NCI-H146 (cell line): ENCODE data around the gene LRRC4B.

Source experiments
- DNase-seq: peaks from one replicate; lab custom pipeline; 2025; lab: John Stamatoyannopoulos, UW

The LRRC4B gene

DNA sequence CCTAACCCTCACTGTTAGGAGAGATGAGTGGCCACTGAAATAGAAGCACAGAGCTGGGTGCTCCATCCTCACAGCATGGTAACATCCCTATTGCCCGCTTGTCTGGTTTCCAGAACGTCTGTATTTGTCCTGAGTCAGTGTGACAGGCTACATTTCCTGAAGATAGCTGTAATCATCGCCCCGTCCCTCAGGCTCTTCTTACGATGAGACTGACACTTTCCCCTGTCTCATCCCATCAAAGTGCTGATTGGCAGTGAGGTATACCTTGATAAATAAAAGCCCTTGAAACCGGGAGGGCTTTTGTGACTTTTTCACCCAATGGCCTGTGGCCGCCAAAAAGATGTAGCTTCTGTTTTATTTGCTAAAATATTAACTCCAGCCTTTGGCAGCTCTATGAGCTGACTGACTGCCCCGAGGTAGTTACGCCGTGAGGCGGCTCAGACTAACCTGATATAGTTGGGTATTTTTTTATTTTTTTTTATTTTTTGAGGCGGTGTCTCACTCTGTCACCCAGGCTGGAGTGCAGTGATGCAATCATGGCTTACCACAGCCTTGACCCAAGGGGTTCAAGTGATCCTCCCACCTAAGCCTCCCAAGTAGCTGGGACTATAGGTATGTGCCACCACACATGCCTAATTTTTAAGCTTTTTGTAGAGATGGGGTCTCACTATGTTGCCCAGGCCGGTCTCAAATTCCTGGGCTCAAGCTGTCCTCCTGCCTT lies 5.7 kb upstream of the LRRC4B start:
- DNase-seq: no peak

- no peak for DNase-seq
These were observed 2.8 kb upstream of the LRRC4B start for GRCh38 chr19:50570997-50571396.

DNA sequence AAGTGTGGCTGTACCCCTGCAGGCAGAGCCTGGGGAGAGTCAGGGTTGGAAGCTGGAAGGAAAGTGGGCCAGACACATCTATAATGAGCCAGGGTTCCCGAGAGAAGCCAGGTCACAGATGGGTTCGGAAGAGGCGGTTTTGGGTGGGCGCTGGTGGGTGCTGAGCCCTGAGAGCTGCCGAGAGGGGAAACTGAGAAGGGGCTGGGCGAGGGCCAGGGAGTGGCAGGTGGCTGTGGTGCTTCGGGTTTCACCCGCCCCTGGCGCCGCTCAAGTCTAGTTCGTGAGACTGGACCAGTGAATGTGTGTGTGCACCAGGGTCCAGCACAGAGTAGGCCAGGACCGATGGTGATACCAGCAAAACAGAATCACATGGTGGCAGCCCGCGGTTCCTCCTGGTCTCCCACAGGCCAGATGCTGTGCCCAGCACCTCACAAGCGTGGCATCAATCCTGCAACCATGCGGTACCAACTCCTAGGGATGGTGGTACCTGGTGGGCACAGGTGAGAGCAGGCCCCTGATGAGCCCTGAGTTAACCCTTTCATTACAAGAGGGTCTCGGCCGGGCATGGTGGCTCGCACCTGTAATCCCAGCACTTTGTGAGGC lies 1.8 kb upstream of the LRRC4B start:
- DNase-seq: no peak

GRCh38 chr19:50568728-50569698 lies 778 bp upstream of the LRRC4B start:
- DNase-seq: no peak

DNA sequence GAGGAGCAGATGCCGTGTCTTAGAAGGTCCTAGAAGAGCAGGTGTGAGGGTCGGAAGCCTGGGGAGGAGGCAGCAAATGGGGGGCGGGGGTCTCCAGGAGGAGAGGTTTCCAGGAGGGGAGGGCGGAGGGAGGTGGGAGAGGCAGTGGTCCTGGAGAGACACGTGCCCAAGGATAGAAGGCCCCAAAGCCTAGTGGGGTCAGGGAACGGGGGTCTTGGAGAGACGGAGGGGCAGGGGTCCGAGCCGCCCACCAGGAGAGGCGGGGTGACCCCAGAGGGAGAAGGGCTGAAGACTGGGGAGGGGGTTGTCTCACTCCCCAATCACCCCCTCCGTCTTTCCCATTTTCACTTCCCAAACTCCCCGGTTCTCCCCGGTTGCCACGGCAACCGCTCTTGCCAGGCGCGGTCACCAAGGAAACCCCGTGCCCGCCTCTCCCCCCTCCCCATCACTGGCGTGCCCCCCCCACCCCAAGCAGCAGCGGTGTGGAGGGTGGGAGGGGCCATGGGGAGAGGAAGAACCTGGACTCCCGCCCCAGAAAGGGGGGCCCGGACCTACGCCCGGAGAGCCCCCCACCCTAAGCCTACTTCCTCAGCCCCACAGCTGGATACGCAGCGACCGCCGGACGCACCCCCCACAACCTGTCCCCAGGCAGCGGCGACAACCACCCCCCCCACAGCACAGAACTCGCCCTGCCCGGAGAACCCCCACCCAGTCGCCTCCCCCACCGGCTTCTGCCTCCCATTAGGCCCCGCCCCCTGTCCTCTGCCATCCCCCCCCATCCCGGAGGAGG lies 988 bp downstream of the LRRC4B start:
- peak; percentile 15 for DNase-seq

- no peak for DNase-seq
These were observed 2.0 kb downstream of the LRRC4B start for GRCh38 chr19:50565984-50566903.

DNA sequence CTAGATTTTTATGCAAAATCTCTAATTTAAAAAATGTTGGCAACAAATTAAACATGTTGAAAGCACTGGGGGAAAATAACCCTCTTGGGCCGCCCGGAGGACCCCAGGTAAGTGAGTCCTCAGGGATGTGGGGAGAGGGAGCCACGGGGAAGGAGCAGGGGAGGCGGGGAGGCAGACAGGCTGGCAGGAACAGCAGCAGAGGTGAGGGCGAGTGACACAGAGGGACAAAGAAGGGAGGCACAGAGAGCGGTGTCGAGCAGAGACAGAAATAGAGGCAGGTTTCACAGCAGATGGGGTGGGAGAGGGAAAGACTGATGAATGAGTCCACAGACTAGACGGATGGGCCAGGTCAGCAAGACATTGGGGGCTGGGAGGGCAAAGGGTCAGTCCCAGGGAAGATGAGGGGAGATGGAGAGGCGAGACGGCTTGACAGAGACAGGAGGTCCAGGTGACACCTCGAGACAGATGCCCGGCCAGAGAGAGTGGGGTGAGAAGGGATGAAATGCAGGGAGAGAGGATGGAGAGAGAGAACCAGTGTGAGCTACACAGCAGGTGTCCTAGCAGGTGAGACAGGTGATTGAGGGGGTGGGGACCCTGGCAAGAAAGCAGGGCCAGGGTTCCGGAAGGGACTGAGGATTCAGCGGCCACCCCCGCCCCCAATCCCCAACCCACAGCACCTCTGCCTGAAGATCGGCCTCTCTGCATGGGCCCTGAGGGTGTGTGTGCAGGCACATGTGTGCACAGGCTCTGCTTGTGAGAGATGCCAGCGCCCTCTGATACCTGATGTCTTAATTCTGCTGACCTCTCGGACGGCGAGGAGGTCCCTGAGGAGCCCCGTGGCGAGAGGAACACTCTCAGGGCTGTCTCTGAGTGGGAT lies 3.8 kb downstream of the LRRC4B start:
- no peak for DNase-seq

- no peak for DNase-seq
These were observed 4.6 kb downstream of the LRRC4B start for GRCh38 chr19:50563597-50563996.

DNA sequence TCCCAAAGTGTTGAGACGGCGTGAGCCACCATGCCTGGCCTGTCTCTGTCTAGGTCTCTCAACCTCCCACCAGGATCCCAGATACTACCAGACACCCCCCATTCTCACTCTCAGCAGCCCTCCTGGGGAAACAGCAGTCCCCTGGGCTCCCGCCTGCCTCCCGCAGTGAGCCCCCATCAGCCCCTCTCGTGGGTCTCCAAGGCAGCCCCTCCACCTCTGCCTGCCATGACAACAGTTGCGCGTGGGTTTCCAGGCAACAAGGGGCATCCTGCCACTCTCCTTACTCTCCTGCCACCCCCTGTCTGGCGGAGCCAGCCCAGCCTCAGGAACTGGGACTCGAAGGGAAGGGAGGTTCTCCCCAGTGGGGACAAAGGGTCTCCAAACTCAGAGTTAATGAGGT lies 5.2 kb downstream of the LRRC4B start:
- DNase-seq: no peak

DNA sequence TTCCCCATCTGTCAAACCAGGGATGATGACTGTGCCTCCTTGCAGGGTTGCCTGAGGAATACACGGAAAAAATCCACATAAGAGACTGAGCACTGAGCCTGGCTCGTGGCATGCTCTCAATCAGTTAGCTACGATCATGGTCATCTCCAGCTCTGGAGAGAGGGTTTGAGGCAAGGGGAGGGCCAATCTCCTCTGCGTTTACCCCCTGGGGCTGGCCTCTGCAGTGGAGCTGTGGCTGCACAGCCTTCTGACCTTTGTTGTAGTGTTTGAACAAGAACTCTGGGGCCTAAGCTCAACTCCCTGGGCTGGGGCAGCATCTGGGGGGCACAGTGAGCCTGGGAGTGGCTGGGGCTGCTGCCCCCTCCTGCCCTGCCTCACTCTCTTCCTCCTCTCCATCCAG lies 5.9 kb downstream of the LRRC4B start:
- DNase-seq: no peak

- DNase-seq: no peak
These were observed 8.6 kb downstream of the LRRC4B start for GRCh38 chr19:50559636-50560035.

GRCh38 chr19:50558449-50558848 lies 9.8 kb downstream of the LRRC4B start:
- no peak for DNase-seq

- DNase-seq: no peak
These were observed 10.2 kb downstream of the LRRC4B start for GRCh38 chr19:50558039-50558438.

DNA sequence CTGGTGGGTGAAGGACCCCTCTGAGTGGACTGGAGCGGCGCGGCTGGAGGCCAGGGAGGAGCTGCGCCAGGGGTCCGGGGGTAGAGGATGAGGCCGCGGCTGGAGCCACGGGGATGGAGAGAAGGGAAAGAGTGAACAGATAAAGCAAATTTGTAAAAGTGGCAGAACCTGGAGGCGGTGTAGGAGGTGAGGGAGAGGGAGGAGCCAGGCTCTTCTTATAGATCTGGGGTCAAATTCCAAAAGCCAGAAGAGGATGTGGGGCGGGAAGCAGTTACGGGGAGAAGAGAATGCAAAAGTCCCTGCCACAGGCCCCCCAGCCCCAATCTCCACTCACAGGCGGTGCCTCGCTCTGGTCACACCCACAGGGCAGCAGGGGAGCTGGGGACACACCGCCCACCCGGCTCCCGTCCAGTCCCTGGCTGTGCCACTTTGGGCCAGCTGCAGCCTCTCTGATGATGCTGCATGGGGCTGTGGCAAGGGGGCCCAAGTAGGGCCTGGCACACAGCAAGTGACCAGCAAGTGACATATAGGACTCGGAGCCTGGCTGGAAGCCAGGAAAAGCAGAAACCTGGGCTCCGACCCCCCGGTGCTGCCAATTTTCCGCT lies 11.1 kb downstream of the LRRC4B start:
- DNase-seq: no peak

GRCh38 chr19:50556282-50557008 lies 11.8 kb downstream of the LRRC4B start:
- peak; percentile 43 for DNase-seq

GRCh38 chr19:50555450-50556281 lies 12.6 kb downstream of the LRRC4B start:
- DNase-seq: no peak

- no peak for DNase-seq
These were observed 13.2 kb downstream of the LRRC4B start for GRCh38 chr19:50555033-50555432.

DNA sequence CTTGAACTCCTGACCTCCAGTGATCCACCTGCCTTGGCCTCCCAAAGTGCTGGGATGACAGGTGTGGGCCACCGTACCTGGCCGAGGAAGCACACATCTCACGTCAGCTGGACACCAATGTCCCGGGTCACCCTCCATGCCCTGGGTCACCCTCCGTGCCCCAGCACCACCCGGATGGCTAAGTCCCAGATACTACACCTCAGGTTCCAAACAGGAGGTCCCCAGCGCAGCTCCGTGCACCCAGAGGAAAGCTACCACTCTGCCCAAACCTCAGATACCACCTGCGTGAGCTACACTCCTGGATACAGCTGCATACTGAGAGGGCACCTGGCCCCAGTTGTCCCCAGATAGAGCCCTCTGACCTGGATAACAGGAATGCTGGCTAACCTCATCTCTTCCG lies 14.0 kb downstream of the LRRC4B start:
- DNase-seq: no peak
